ENCODE results near the gene GPATCH4.
"Not testable (repeated sequence)": the region's sequence is repeated elsewhere in the genome, so short reads cannot be mapped to it uniquely, and the experiment has no call there.

Gene GPATCH4

GRCh38 chr1:156595016-156595415 is 6.3 kb downstream of the GPATCH4 start:
- DNase-seq = no peak

DNA sequence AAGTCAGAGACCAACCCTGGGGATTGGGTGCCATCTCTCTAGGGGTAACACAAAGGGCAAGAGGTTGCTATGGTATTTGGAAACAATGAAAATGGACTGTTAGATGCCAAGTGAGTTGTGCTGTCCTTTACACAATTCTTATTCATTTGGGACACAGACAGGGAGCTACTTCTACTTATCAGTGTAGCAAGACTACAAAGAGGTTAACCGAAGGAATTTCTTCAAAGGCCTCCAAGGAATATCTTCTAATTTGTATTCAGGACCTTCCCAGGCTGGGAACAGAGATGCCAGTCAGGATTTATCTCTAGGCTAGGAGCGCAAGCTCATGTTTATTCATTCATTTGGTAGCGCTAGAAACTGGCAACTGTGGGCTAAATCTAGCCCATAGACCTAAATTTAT is 7.1 kb downstream of the GPATCH4 start:
- DNase-seq = no peak

DNA sequence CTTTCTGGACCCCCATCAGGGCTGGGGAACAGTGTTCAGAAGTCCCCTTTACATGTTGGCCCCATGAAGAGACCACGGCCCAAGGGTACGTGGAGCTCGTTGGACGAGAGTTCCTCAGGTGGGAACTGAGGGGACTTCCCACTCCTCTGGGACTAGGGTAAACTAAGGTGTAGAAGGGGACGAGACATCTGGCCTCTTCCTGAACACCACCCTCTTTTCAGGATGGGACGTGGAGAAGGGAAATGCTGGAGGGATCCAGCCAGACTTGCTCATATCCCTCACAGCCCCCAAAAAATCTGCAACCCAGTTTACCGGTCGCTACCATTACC is 7.7 kb downstream of the GPATCH4 start:
- no peak for DNase-seq

- DNase-seq = no peak
Observed at GRCh38 chr1:156592910-156593660, 8.2 kb downstream of the GPATCH4 start.

GRCh38 chr1:156592158-156592909 is 8.9 kb downstream of the GPATCH4 start:
- peak; percentile 20 for DNase-seq

DNA sequence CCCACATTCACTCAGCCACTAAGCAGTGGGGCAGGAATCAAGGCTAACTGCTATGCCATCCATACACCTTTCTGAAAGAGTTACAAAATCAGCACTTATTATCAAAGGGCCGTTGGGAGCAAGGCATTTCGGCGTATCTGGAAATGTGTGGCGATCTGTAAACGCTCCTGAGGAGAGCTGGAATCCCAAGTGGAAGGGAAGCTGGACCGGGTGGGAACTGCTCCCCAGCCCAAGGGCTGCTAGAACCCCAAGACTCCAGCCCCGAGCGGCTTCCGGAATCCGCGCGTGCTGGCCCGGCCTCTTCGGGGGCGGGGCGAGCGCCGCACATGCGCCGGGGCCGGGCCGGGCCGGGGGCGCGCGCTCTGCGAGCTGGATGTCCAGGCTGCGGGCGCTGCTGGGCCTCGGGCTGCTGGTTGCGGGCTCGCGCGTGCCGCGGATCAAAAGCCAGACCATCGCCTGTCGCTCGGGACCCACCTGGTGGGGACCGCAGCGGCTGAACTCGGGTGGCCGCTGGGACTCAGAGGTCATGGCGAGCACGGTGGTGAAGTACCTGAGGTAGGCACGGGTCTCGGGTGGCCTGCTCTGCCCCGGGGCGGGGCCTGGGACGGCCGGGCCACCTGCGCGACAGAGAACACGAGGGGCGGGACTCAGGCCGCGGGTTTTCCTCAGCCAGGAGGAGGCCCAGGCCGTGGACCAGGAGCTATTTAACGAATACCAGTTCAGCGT is 9.7 kb downstream of the GPATCH4 start, which contains the start of gene NAXE:
Gene NAXE (plus strand): TSS at position 345 of the 726 bp plus-strand sequence. CDS start 29 bp downstream, at position 374.
- DNase-seq = peak; percentile 75

- DNase-seq = no peak
Observed at GRCh38 chr1:156591181-156591431, 10.2 kb downstream of the GPATCH4 start.

GRCh38 chr1:156590326-156591180 is 10.7 kb downstream of the GPATCH4 start:
- no peak for DNase-seq

DNA sequence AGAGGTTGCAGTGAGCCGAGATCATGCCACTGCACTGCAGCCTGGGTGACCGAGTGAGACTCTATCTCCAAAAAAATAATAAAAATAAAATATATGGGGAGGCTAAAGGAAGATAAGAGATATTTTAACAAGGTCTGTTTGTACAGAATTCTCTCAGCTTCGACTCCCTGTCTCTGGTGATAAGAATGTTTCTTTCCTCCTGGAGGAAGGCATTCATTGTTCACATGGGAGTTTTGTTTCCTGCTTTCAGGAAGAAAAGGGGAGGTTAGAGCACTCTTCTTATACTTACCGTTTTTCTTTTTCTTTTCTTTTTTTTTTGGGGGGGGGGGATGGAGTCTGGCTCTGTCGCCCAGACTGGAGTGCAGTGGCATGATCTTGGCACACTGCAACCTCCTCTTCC is 11.7 kb downstream of the GPATCH4 start:
- DNase-seq = no peak

DNA sequence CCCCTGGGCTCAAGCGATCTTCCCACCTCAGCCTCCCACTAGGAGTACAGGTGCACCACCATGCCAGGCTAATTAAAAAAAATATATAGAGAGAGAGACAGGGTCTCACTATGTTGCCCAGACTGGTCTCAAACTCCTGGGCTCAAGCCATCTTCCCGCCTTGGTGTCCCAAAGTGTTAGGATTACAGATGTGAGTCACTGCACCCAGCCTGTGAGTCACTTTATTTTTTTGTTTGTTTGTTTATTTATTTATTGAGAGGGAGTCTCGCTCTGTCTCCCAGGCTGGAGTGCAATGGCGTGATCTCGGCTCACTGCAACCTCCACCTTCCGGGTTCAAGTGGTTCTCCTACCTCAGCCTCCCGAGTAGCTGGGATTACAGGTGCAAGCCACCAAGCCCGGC is 13.4 kb downstream of the GPATCH4 start:
- DNase-seq = not testable (repeated sequence)

- no peak for DNase-seq
Observed at GRCh38 chr1:156586892-156587477, 14.3 kb downstream of the GPATCH4 start.

DNA sequence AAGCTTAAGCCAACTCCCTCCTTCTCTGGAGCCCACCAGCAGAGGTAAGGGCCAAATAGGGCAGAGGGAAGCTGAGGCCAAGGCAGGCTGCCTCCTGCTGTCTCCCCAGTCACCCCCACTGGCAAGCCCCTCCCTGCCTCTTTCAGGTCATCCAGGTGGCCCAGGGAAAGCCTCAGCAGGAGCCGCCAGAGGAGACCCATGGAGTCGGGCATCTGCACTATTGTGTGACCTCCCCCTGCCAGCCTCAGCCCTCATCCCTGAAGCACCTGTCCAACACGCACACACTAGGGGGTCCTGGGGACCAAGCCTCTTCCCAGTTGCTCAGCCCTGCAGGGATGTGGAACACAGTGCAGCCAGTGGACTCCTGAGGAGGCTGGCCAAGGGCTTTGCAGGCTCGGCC is 15.0 kb downstream of the GPATCH4 start:
- no peak for DNase-seq

DNA sequence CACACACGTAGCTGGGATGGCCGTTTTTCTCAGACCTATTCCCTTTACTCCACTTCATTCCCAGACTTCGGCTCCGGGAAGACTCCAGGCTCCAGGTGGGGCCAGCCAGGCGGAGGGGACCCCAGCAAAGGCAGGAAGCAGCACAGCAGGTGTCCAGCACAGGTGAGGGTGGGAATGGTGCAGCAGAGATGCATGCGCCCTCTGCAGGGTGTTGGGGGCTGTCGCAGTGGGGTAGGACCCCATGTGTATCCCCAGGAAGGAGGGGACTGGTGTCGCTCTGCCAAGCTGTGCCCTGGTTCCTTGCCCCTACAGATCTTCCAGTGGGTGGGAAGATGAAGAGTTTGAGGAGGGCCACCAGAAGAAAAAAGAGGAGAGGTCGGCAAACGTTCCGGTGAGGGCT is 16.5 kb downstream of the GPATCH4 start:
- DNase-seq = no peak

GRCh38 chr1:156583821-156584622 is 17.3 kb downstream of the GPATCH4 start:
- peak; percentile 86 for DNase-seq

DNA sequence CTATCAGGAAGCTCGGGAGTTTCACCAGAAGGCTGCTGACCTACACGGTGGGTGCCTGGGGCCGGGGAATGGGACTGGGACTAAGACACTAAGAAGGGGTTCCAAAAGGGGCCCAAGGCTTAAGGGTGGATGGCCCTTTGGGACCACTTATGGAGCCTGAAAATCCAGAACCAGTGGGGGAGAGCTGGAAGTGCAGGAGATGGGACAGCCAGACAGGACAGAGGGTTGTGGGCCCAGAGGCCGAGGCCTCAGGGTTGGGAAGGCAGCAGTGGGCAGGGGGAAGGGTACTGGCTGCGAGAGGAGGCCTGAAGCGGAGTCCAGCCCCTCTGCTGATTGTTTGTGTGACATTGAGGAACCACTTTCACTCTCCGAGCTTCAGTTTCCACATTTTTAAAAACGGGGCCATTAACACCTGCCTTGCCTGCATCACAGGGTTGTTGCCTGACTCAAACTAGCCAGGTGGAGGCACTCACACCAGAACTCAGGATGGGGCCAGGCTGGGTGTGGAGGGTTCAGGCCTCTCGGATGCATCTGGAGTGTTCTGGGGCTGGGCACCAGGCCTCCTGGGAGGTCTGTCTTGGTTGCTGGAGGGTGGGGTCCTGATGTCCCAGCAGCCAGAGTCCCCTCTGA is 18.8 kb downstream of the GPATCH4 start:
- DNase-seq = peak; percentile 43

DNA sequence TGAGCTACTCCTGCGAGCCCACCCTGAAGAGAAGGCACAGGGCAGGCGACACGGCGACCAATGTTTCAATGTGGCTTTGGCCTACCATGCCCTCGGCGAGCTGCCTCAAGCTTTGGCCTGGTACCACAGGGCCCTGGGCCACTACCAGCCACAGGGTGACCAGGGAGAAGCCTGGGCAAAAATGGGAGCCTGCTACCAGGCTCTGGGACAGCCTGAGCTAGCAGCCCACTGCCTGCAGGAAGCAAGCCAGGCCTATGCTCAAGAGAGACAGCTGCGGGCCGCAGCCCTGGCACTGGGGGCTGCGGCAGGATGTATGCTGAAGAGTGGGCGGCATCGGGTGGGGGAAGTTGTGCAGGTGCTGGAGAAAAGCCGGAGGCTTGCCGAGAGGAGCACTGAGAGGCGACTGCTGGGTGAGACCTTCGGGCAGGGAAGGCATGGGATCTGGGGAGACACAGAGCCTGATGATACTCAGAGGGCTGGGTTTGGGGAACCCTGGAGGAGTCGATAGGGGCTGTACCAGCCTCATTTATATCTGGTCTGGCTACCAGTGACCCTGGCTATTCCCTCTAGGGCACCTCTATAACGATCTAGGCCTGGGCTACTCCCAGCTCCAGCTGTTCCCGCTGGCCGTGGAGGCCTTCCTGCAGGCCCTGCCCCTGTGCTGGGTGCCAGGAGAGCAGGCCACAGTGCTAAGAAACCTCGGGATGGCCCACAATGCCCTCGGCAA is 19.5 kb downstream of the GPATCH4 start:
- peak; percentile 49 for DNase-seq

DNA sequence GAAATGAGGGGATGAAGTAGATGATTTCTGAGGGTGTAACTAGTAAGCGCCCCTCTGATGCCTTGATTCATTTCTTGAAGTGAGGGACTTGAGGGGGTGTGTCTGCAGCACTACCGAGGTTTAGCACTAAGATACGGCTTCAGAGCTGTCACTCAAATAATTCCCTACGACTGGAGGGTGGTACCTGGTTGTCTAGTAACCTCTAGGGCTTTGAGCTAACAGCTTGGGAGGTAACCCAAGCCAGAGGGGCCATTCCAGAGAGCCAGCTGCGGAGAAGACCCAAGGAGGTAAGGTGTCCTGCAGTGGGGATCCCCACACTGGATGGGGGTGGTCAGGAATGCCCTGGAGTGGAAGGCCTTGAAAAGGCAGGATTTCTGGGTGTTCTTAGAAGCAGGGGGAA is 21.8 kb downstream of the GPATCH4 start, which contains the start of gene TTC24:
Gene TTC24 (plus strand): TSS at position 252 of the 400 bp plus-strand sequence. CDS start 1,642 bp downstream, outside the sequence.
- DNase-seq = no peak

DNA sequence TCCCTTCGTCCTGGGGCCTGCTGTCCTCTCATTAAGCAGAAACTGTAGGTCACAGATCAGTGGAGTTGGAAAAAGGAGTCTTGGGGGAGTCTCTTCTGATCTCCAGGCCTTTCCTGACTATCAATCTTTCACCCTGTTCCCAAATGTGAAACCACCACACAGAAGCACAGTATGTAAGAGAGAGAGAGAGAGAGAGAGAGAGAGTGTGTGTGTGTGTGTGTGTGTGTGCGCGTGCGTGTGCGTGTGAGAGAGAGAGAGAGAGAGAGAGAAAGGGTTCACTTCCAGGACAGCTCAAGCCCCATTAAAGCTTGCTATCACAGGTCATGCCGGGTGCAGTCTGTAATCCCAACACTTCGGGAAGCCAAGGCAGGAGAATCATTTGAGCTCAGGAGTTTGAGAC is 23.2 kb downstream of the GPATCH4 start:
- DNase-seq = no peak

DNA sequence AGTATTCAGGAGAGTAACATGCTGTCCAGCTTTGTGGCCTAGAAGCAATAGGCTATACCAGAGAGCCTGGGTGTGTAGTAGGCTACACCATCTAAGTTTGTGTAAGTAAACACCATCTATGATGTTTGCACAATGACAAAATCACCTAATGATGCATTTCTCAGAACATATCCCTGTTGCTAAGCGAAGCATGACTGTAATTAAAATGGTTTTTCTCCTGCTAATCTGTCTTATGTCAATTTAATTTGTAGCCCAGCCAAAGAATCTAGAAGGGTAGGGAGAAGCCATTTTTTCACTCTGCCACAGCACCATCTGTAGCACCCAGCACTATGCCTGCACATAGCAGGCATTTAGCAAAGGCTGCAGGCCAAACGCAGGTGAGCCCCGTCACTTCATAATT is 23.7 kb downstream of the GPATCH4 start:
- DNase-seq = no peak

DNA sequence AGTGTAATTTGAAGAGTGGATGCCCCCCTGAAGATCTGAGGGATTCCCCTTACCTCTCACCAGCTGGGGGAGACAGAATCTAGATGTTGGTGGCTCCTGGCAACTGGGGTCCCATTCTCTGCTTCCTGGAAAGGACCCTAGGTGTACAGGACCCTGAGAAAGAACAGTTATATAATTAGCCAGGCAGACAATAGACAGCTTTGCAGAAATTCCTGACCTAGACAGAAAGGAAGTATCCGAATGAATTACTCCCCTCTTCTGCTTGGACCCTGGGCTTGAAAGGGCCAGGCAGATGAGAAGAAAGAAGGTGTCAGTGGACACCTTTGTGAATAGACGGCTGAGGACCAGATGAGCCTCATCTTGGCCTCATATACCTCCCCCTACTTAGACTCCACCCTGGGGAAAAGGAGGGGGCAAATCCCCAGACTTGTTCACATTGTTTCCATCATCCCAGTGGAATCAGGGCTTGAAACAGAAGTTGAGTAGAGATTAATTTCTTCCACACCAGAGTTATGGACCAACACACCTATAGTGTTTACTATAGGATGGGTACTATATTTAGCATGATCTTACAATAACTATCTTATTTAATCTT is 27.1 kb downstream of the GPATCH4 start:
- DNase-seq = no peak

All from activated CD4-positive, alpha-beta T cell treated with anti-CD3 and anti-CD28 coated beads for 48 hours (primary cell).